Inferior parietal cortex (tissue), 1 donor: ENCODE measurements around the gene WASL.
"Not testable (repeated sequence)": the region's sequence is repeated elsewhere in the genome, so short reads cannot be mapped to it uniquely, and the experiment has no call there.

Experiments used
- DNase-seq: peaks from one replicate; pipeline ENCODE4 v3.0.0-alpha.2; 2016; ENCODE audit errors: extremely low spot score

WASL gene

DNA sequence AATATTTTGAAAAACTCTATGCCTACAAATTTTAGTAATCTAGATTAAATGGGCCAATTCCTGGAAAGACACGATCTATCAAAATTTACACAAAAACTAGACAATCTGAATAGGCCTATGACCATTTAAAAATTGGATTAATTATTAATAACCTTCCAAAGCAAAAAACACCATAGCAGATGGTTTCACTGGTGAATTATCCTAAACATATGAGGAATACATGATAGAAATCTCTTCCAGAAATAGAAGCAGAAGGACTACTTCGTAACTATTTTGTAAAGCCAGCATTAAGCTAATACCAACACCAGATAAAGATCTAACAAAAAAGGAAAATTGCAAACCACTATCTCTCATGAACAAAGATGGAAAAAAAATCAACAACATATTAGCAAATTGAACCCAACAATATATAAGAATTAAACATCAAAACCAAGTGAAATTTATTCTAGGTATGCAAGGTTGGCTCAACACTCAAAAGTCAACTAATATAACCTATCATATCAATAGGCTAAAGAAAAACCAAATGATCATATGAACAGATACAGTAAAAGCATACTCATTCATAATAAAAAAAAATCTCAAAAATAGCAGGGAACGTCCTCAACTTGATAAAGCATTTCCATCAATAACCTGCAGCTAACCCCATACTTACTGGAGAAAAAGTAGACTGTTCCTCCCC lies 16.3 kb downstream of the WASL start:
- DNase-seq = no peak

DNA sequence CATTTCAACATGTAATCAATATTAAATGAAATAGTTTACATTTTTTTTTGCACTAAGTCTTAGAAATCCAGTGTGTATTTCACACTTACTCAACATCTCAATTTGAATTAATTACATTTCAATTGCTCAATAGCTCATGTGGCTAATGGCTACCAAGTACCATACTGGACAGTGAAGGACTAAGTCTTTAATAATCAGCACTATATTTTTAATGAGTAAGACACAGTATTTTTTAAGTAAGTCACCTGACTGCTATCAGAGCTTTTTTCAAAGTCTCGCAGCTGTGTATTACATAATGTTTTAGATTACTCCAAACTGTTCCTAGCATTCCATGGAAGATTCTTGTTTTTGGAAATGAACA lies 19.6 kb downstream of the WASL start:
- DNase-seq = no peak

DNA sequence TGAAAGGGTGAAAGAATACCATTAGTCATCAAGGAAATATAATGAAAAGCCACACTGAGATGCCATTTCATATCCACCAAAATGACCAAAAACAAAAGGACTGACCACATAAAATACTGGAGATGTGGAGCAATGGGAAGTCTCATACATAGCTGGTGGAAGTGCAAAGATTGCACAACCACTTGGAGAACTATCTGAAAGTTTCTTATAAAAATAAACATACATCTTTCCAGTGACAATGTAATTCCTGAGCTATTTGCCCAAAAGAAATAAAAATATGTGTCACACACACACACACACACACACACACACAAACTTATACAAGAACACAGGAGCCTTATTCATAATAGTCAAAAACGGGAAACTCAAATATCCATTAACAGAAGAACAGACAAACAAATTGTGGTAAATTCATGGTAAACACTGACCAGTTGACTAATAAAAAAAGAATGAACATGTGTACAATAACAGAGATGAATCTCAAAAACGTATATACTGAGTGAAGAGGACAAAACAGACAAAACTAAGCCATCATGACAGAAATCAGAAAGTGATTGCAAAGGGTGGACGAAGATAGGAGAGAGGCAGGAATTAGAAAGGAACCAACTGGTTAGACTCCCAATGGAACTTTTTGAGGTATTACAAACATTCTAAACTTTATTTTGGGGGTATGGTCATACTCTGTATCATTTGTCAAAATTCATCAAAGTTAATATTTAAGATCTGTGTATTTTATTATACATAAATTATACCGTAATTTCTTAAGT lies 21.5 kb downstream of the WASL start:
- DNase-seq = no peak

DNA sequence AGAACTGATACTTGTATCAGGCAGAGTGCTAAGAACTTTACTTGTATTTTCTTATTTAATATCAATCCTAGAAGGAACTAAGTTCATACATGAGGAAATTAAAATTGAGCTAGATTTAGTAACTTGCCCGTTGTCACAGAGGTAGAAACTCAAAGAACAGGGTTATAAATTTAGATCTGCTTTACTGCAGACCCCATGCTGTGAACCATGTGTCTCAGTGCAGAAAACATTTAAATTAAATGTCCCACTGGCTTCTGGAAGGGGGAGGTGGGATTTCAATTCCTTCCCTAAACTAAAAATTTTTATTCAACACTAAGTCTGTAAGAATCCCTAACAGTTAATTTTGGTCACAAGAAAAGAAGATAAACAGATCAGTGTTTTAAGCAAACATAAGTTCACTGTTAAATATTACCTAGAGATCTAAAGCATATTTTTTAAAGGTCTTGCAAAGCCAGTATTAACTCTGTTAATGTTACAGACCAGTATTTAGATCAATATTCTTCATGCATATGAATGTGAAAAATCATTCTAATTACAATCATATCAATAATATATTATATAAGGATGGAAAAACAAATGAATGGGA lies 23.1 kb downstream of the WASL start:
- no peak for DNase-seq

DNA sequence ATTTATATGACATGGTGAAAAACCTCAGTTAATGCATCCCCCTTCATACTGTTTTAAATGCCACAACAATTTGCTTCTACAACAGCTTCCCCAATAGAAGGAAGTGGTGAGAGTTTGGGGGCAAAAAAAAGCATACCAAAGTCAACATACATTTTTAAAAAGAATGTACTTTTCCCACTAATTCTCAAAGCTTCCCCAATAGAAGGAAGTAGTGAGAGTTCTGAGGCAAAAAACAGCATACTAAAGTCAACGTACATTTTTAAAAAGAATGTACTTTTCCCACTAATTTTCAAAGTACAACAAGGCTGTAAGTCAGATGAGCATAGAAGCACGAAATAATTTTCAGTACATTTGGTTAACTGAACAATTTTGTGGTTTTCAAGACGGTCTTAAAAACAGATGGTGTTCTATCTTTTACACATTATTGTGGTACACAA lies 24.0 kb downstream of the WASL start:
- no peak for DNase-seq

DNA sequence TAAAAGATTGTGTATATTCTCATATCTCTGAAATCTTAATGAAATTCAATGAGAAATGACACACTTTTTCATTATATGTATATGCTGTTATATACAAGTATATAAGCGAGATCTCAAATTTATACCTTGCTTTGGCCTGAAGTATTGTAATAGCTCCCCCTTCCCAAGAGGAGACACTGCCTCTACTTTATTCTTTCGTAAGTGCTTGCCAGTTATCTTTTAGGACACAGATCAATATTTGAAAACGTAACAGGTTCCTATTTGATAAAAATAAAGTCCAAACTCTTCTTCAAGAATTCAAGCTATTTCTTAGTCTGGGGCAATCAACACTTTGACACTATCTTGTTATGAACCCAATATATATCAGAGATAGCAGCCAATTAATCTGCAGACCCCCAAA lies 24.9 kb downstream of the WASL start:
- no peak for DNase-seq

DNA sequence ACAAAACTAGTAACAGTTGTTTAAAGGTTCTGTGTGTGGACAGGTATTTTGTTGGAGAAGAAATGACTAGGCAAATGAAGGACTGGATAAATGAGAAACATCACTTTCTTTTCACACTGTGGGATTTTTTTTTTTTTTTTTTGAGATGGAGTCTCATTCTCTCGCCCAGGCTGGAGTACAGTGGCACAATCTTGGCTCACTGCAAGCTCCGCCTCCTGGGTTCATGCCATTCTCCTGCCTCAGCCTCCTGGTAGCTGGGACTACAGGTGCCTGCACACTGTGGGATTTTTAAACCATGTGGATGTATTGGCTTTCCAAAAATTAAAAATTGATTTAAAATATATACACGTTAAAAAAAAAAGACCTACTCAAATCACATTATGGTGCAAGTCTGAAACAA lies 28.3 kb downstream of the WASL start:
- DNase-seq = not testable (repeated sequence)

DNA sequence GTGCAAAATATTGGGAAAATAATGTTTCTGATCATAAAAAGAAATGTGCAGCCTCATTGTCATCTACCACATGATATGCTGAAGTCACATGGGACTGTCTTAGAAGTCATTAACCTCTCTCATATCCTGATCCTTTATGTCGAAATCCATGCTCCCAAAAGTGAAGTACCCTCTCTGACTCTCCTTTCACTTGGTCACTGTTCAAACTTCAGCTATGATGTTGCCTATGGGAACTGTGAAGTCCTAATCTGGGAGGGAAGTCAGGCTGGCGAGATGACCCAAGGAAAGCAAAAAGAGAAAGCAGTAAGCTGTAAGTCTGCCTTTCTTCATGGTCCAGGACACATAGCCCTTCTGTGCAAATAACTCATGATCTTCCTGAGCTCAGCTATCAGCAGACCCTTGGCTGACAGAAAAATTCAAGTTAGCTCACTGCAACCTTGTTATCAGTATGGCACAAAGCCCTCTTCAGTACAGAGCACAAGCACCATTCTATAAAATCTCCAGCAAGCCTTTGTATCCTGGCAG lies 29.5 kb downstream of the WASL start:
- DNase-seq = no peak

DNA sequence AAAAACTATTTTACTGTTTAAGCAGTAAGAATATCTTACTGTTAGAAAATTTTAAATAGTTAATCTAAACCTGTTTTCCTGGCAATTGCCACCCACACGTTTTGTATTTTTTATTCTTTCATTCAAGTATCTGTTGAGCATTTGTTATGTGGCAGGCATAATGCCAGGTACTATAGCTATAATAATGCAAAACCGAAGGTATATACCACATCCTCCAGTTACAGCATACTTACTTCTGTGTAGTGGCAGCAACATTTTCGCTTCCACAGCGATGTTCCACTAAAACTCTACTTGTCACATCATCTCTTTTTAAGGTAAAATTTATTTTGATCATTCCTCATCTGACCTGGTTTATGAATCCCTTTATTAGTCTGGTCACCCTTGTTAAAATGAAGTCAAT lies 30.0 kb downstream of the WASL start:
- DNase-seq = no peak

DNA sequence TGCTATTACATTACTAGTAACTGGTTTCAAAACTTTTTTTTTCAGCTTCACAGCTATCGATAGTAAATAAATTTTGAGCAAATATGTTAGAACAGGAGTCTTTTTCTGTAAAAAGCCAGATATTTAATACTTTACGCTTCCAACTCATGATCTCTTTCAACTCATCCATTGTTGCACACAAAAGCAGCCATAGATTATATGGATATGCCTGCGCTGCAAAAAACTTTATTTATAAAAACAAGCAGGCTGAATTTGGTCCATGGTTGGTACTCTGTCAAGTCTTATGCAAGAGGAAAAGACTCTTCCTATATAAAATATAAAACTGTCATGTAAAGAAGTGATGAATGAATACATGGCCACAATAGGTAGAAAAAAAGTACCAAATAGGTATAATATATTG lies 31.1 kb downstream of the WASL start:
- DNase-seq = no peak

DNA sequence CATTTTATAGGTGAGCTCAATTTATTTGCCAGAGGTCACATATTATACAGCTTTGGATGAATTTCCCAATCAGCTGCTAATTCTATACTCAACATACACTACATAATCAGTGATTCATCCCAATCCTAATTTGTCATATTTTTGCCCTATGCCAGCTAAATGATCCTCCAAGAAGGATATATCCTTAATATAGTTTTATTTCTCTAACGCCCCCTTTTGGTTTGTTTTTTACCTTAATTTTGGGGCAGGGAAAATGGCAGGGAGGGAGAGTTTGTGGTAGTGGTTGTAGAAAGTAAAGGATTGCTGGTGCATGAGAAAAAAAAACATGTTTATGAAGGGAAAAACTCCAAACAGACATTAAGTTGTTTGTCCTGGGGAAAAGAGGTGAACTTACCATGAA lies 31.9 kb downstream of the WASL start:
- DNase-seq = no peak

DNA sequence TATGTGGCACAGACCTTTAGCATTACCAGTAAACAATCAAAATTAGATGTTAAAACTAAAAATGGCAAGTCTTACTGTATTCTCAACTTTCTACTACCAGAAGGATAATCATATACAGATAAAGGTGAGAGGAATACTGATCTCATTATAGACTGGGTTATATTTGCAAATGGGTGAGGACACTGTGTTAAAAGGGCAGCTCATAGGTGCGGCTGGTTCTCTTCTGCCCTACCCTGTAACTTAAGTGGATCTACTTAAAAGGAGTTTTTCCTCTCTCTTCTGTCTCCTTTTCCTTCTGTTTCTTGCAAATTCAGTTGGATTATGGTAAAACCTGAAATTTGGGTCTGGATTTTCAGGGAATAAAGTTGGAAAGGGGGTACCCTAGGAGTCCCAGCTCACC lies 33.0 kb downstream of the WASL start:
- no peak for DNase-seq

DNA sequence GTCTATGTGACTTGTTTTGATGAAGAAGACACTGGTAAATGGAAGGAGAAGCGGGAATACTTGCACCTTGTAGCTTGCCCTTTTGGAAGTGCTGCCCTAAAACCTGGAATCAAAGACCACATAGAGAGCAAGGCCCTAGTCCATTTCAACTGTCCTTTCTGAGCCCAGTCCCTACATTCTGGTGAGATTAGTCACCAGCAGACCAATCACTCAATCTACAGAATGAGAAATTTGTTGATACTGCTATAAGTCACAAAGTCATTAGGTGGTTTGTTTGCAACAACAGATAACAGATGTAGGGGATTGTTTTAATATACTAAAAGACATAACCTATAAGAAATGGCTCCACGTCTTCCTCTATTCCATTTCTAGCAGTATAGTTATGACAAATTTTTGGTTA lies 33.6 kb downstream of the WASL start:
- no peak for DNase-seq

DNA sequence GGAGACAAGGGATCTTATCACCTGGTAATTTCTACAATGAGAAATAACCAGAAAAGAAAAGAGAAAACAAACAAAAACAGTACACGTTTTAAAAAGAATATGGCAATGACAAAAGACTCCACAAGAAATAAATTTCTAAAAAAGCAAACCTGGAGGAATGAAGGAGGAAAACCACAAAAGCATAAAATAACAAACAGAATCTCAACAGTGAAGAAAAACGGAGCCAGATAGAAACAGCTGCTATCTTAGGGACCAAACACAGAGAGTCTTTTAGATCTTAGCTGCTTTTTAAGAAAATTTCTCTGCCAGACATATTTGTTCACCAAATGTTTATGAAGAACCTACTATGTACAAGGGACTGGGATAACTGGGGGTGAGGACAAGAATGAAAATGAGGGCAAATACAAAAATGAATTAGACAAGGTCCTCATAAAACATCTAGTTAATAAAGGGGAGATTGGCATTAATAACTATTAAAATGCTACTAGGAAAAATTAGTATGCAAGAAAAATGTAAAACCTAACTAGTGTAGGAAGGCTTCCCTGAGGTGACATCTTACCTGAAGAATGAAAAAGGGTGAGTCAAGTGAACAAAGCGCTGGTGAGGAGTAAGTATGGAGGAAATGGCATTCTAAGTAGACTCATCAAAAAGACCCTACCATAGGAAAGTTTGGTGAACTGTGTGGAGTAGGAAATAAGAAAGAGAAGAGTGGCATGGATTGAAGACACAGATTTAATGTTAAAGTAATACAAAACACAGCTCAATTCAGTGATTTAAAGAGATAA lies 34.3 kb downstream of the WASL start:
- no peak for DNase-seq

DNA sequence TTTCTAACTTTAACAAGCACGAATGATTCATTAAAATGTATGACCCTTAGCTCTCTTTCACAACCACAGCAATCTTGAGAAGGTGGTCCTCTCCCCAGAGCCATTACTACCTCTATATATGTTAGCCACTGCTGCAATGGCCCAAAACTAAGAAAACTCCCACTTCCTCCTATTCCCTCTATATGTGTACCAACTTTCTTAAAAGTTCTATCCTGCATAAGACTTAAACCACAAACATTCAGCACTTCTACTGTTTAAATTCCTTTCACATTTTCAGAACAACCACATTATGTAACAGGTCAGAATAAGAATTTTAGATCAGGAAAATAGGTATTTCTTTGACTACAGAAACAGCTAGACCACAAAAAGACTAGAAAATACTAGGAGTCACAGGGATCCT lies 36.2 kb downstream of the WASL start:
- no peak for DNase-seq

DNA sequence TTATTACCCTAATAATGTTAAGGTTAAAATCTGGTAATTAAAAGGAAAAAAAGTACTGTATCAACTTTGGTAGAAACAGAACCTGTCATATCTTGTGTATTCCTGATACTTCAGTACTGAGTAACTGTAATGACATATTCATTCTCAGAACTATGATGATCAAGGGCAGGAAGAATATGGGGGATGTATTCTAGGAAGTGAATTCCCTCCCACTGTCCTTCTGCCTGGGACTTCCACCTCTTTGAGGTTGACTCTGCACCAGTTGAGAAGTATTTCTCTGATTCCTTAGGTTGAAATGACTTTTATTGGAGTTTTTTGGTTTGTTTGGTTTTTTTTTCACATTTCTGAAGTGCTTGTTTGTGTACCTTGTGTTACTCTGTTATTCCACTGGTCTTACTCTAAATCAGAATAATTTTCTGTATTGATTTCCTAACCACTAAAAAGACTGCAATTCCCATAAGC lies 36.9 kb downstream of the WASL start:
- DNase-seq = no peak

DNA sequence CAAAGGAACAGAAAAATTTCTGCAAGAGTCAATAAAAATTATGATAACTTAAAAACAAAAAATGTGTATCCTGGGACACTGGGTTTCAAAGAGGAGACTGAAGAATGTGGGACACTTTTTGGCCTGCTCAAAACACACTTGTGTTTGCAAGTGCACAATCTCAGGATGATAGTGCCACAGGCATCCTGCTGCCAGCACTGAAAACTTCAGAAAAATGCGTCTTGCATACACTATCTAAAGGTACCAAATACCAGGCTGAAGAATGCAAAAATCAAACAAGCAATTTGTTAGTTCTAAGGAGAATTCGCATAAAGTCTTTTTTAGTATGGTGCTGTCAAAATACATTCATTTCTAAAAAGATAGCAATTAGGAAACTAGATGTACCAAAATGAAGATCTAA lies 38.1 kb downstream of the WASL start:
- no peak for DNase-seq

DNA sequence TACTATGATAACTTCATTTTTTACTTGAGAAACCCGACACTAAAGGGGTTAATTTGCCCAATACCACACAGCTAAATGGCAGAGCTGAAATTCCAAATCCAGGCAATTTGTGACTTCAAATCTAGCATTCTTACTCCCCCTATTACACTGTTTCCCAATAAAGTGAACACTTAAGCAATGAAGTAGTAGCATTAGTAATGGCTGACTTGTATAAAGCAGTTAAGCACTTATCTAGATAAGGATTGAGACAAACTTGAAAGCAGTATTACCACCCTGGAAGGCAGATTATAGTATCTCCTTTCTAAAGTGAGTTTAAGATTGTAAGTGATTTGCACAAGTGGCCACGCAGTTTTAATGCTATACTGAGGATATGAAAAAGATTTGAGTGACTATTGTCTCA lies 39.3 kb downstream of the WASL start:
- DNase-seq = no peak

DNA sequence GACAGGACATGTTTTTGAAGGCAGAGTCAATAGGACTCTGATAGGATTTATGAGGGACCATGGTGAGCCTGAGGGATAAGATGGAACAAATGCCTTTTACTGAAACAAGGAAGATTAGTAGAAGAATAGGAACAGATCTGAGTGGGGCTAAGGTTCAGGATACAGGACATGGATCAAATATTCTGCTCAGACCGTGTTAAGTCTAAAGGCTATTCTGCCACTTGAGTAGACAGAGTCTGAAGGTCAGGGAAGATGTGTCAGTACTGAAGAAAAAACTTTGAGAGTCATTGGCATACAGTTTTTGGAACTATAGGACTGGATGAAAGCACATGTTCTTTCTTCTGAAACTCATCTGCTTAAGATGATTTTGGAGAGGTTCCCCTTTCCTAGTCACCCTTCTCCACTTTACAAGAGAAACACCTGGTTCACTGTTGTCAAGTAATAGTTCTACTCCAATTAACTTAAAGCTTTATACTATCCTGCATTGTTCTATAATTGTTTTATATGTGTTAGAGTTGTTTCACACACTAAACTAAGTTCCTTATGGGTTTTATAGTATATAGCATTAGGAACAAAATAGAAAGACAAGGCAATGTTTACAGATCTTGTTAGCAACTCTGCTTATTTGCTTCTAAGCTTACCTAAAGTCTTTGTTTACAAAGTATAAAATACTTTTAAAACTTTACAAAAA lies 43.4 kb downstream of the WASL start:
- DNase-seq = no peak

DNA sequence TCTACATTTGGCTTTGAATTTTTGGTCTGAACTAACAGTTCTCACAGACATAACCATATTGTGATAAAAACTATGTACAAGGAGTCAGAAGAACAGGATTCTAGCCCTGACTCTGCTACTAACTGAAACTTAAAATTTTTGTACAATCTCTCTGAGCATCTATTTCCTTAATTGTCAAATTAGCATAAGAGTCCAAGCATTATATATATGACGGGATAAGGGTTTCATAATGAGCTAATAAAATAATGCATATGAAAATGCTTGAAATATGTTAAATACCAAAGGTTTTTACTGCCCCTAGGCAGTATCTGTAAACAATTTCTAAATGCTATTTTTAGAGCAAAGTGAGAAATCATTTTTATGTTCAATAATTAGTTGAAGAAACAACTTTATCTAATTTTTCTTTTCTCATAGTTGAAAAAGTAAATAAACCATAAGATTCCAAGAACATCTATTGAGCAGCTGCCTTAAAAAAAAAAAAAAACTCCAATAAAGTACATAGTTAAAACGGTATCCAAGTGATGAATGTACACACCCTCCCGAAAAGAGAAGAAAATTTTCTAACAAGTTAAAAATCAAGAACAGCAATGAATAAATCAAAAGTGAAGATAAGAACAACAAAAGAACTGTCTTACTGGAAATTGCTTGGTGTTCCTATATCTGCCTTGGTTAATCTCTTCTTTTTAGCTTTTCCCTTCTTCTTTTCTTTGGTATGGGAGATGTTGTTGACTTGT lies 52.7 kb downstream of the WASL start:
- no peak for DNase-seq

DNA sequence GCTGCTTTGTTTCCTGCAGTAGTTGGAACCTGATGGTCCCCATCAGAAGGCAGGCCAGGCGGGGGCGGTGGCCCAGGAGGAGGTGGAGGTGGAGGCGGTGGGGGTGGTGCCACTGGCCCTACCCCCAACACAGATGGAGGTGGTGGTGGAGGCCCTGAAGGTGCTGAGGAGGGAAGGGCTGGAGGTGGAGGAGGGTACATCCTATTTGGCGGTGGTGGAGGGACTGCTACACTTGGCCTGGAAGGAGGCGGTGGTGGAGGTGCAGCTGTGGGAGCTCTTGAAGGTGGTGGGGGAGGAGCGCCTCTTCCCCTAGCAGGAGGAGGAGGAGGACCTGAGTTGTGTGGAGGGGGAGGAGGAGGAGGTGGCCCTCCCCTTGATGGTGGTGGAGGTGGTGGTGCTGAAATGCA lies 56.3 kb downstream of the WASL start:
- DNase-seq = no peak
